HG03159 (cell line): ENCODE data around the gene MYOT.

Source experiments
- ATAC-seq: cut with Tn5 transposase; IDR thresholded peaks from one replicate; pipeline ENCODE4 v1.9.1; 2021; ENCODE audit warnings: mild to moderate bottlenecking, moderate library complexity; ENCODE audit not compliant: unreplicated experiment

MYOT gene, protein sequence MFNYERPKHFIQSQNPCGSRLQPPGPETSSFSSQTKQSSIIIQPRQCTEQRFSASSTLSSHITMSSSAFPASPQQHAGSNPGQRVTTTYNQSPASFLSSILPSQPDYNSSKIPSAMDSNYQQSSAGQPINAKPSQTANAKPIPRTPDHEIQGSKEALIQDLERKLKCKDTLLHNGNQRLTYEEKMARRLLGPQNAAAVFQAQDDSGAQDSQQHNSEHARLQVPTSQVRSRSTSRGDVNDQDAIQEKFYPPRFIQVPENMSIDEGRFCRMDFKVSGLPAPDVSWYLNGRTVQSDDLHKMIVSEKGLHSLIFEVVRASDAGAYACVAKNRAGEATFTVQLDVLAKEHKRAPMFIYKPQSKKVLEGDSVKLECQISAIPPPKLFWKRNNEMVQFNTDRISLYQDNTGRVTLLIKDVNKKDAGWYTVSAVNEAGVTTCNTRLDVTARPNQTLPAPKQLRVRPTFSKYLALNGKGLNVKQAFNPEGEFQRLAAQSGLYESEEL

DNA sequence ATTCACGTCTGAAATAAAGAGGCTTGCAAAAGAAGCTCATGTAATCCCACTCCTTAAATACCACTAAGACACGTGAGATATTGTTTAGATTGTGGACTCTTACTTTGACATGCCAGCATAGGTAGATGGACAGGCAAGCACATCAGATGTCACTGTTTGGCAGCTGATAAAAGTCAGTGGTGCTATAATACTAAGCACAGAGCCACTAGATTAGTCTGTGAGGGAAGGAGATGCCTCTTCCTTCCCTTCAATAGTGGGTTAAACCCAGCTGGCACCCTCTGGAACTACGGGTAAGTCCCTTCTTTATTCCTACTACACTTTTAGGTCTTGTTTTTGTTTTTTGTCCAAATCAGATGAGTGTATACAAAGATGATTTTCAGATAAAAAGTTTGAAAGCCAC is at the start of gene MYOT:
TSS of gene MYOT (plus strand) at position 197 of the 400 bp plus-strand sequence. CDS start 2,792 bp downstream, outside the sequence.
- ATAC-seq: no peak

DNA sequence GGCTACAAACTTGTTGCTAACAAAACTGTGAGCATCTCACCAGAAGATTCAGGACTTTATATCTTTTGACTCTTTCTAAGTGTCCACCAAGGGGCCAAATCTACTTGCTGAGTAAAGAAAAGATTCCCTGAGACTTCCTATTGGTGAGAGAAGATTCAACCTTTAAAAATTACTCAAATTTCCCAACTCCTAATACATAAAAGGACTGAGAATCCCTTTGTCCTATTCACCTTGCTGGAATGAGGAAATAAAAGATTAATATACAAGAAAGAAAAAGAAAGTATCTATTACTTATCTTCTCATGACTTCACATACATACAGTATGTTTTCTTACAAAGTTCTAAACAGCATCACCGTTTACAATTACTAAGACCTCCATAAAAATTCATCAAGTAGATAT is 47.9 kb upstream of the MYOT start:
- no peak for ATAC-seq

DNA sequence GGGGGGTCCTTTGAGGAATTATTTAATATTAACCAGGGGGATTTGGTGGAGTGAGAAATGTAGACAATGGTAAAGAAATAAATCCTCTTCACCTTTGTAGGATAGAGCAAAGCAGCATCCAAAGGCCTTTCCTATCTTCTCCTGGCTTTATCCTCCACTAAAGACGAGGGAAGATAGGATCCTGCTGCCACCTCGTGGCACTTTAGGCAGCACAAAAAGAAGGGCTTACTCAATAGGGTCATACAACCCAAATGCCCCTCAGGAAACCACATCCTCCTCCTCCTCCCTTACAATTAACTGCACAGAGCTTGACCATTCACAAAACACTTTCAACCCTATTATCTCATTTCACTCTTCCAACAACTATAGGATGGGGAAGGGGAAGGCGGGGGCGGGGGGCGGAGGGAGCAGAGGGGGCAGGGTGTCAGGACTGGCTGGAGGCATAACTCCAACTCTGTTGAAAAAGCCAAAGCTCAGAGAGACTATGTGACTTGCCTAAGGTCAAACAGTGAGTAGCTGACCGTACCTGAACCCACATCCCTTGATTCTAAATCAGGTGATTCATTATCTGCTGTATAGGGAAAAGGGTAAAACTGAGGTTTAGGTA is 45.4 kb upstream of the MYOT start:
- ATAC-seq: no peak

DNA sequence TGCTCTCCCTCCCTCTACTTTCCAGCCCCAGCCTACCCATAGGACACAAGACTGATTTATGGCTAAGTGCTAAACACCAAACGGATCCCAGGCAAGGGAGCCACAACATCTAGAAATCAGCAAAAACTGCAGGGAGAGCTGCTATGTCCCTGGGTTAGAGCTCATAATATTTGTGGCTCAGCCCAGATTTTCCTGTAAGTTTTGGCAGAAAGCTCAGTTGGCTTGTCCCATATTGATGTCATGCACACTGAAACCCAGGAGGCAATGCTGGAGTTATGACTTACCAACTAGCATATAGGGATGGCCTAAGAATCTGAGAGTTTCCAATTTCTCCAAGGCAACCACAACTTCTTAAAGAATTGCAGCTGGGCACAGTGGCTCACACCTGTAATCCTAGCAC is 44.7 kb upstream of the MYOT start:
- ATAC-seq: no peak

DNA sequence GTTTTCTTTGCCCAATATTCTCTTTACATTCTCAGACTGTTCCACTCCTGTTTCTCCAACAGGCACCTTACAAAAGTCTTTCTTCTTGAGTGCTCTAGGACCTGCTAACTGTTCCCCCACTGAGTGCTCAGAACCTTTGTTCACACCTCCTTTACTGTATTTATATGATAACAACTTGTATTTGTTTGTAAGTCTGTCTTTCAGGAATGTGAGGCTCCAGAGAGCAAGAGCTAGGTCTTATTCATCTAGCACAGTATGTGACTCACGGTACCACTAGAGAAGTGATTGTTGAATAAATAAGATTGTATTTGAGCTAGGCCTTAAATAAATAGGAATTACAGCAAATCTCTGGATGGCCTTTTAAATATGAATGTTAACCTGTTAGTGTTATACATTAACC is 42.5 kb upstream of the MYOT start:
- no peak for ATAC-seq

DNA sequence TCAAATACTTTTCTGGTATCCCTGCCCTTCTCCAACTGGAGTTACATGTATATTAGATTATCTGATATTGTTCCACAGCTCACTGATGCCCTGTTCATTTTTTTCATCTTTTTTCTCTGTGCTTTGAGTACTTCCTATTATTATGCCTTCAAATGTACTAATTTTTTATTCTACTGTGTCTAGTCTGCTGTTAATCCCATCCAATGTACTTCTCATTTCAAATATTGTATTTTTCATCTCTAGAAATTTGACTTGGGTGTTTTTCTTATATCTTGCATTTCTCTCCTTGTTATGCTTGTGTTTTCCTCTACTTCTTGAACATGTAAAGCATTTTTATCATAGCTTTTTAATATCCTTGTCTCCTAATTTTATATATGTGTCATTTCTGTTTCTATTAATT is 41.6 kb upstream of the MYOT start:
- no peak for ATAC-seq

DNA sequence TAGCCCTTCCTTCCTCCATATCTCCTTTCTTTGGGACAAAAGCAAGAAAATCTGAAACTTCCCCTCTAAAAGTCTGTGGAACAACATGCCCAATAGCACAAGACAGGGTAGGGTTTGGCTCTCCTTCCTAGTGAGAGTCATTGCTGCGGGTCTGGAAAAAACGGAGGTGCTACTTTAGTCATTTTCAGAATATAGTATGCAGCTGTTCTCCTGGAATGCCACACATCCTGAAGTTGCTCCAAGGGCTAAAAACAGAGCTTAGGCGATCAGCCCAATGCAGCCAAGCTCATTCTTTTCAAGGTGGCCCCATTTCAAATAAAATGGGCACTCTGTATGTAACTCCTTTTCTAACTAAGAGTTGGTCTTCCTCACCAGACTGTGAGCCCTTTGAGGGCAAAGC is 39.5 kb upstream of the MYOT start:
- no peak for ATAC-seq

DNA sequence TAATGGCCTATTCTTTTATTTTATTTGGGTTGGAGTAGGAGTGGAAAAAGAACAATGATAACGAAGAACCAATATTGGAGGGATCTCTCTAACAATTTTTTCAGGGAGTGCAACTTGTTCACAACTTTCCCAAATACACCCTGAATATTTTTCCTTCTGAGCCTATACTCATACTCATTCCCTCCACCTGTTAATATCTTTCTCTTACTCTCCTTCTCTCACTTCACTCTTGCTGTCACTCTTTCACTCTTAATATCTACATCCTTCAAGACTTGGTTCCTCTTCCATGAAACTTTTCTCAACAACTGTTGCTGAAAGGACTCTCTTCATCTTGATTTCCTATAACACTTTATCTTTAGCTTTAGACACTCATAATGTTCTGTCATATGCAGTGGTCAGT is 39.0 kb upstream of the MYOT start:
- ATAC-seq: no peak

DNA sequence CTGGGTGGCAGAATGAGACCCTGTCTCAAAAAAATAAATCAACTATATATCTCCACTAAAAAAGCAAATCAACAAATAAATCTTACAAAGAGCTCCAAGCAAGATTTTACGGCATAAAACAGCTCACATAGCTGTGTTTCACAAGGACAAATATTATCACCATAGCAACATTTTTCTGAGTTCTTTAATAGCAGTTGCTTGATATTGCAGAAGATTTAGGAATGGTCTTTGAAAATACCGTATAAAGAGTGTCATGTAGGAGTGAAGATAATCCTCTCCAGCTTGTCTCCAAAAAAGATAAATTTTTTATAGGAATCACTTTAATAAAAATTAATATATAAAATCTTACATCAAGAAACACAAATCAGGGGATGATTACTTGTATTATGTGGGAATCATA is 36.6 kb upstream of the MYOT start:
- no peak for ATAC-seq

DNA sequence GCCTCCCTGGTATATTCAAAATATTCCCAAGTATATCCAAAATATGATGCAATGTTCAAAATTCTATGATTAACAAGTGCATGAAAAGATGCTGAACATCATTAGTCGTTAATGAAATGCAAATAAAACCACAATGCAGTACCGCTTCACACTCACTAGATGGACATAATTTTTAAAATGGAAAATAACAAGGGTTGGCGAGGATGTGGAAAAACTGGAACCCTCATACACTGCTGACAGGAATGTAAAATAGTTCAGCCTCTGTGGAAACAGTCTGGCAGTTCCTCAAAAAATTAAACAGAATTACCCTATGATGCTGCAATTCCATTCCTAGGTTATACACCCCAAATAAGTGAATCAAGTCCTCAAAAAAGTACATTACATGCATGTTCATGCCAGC is 36.1 kb upstream of the MYOT start:
- ATAC-seq: no peak

DNA sequence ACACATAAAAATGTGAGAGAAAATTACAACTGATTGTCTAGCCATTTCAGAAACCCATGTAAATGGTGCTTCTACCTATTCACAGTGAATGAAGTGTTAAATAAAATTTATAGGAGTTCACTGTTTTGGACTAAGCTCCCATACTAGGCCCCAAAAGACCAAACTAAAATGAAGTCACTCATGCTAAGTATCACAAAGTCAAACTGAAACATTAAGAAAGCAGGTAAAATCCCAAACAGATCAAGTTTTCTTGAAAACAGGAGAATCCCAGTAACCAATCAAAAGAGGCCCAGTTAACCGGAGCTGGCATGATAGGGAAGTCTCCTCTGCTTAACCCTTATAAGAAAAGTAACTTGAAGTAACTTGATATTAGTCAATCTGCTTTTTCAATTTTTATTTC is 35.2 kb upstream of the MYOT start:
- ATAC-seq: no peak

DNA sequence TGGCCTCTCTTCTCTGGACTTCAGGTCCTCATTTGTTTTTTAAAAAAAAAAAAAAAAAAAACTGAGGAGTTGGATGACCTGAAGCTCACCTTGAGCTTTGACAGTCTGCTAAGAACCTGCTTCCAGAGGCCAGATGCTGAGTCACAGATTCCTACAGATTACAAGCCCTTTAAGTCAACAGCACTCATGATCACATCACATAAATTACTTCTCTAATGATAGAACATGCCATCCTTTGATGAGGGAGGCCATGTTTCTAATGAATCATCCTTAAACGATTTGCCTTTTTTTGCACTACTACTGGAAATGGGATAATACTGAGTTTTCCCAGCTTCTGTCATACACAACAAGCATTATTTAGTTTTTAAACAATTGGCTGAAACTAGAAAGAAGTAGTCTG is 34.2 kb upstream of the MYOT start:
- ATAC-seq: no peak

DNA sequence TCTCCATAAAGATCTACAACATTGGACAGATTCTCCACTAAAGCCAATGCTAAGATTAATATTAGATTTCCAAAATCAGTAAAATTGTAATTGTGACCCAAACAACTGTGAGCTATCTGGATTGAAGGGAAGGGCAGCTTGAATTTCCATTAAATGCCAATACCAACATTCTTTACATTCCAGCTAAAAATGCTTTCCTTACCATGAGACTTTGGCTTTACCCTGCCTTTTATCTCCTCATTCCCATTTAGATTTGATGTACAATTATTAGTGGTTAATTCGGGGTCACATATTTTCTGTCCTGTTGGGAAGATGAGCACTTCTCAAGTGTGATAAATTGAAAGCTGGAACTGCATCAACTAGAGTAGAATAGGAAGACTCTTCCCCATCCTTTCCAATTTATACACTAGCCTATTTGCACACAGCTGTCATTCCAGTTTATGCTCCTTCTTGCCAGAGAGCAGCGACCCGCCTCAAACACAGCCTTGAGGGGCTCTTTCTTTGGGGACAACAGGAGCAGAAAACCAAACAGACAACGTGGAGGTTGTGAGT is 33.1 kb upstream of the MYOT start:
- ATAC-seq: no peak

DNA sequence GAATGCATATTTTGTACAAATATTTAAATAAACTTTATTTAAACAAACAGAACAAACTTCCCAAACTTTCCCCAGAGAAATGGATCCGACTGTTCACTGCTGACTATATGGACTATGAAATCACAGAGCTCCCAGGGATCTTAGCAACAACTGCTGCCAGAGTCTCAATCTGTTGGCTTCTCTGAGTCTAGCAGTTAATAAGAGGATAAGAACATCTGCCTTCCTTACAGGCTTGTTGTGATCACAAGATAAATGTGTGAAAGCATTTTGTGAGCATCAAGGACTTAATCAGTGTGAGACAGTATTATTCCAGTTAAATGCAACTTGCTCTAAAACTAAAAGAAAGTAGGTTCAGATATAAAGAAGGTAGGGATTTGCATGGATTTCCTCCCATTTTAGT is 31.4 kb upstream of the MYOT start:
- ATAC-seq: no peak

DNA sequence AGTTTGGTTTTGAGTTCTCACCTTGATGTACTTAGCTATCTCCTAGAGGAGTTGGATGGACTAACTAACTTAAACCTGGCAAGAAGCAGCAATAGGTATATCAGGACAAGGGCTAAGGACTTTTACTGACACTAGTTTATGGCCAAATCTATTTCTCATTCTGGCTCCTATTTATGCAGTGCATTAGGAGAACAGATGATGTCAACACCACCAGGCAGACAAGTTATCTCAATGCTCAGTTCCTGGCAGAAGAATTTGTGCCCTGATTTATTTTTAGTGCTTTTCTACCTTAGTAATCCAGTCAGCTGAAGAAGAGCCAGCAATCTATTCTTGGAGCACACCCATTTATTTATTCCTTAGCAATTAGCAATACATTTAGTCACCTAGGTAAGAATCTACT is 30.7 kb upstream of the MYOT start:
- ATAC-seq: no peak

DNA sequence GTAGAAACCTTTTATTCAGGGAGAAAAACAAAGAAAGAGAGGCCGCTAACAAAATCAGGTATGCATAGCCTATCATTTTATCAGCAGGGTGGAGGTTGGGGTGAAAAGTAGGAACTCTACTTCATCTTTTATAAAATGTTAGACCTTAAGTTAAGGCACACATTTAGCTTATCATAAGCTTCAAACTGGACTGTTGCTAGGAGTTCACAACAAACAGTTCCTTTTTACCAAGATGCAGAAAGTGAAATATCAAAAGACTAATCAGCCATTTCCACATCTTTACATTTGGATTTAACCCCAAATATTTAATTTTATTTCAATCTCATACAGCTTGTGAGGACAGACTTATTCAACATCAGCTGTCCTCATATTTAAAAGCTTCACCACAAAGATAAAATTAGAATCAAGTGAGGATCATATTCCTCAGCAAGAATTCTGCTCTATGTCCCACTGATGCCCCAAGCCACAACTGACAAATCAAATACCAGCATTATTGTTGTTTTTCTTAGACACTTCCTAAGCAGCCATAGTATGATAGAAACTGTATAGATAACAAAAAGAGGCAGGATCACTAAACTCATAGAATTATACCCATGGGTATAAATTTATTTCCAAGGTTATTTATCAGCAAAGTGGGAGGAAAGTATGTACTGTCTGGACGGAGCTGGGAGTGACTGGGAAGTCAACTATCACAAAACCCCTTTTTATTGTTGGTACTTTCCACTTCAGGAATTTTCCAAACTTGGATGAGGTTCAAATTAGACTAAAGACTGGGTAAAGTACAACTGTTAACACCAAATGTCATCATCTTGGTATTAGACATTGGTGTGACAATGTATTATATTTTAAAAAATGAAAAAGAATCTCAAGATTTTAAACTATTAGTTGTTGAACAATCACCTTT is 29.9 kb upstream of the MYOT start:
- ATAC-seq: no peak

DNA sequence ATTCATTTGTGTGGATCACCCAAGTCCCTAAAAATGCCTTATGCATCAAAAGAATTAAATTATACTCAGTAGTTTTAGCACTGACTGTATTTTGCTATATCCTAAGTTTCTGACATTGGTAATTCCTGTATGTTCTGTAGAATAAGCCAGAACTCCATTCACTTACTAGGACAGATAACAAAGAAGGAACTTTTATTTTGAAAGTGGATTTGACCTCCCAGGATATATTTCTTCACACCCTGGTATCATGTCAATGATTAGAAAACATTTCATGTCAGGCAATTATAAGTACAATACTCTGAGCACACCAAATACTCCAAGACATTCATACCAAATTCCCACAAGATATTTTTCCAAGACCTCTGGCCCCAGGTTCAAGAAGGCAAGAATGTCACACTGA is 28.7 kb upstream of the MYOT start:
- no peak for ATAC-seq

DNA sequence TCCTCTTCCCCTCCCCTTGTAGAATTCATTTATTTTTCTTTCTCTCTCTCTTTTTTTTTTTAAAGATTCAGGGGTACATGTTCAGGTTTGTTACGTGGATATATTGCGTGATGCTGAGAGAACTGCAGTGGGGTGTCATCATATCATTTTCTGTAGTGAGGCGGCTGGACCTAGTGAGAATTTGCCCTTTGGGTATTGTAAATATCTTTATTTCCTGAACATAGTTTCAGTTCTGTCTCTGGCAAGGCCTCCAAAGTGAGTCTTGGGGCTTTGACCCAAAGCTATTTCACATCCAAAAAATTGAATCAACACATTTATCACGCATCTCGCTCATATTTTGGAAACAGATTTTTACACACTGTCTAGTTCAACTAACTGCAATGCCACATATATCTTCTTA is 25.4 kb upstream of the MYOT start:
- ATAC-seq: no peak

DNA sequence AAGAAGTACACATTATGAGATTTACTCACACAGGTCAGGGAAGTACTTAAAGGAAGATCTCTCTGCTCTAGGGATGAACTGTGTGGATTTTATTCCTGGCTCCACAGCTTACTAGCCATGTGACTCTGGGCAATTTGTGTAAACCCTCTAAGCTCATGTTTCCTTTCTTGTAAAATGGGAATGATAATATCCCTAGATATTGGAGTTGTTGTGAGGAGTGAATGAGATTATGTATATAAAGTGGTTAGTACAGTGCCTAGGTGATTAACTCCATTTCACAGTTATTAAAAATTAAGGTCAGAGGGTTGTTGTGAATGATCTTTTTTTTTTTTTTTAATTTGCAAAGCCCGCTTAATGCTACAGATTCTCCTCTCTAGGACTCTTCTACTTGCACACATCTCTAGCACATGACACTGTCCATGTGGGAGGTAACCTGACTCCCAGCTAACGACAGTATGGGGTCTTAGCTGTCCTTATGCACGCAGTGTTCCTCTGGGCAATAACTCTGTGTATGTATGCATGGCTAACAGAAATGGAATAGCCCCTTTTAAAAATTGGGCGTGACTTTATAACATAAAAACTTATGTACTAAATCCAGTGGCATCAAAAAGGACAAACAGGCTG is 23.9 kb upstream of the MYOT start:
- ATAC-seq: no peak

DNA sequence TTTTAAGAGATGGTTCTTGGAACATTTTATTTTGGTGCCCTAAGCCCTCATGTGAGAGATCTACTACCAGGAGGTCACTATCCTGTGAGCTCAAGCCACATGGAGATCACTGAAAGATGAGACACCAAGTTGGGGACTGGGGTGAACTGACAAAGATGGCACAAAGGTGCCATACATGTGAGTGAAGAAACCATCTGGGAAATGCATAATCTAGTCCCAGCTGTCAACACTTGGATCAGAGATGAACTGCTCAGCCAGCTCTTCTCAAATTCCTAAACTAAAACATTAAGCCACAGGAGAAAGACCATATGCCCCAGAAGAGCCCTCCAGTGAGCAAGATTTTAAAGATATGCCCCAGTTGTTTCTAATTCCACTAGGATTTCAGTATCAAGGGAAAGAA is 22.2 kb upstream of the MYOT start:
- no peak for ATAC-seq

DNA sequence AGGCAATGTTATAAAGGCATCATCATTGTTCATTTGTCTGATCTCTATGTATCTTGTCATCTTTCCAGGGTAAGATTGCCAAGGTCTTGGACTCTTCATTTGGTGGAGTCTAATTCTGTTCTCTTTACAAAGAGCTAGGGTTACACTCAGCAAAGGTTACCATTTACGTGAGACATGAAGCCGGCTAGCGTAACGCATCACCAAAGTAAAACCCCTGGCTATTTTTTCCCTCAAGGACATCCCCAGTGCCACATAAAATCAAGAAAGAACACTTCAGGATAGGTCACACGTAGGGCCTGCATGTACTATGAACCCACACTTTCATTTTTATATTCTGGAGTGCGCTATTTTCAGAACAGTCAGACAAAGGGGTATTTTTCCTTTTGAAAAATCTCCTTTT is 20.0 kb upstream of the MYOT start:
- ATAC-seq: no peak
